NCI-H1105 treated with DMSO at 0.1 percent for 48 hours (cell line): Measurements from ENCODE around the gene STMP1.

ENCODE experiments used
- DNase-seq: peaks from one replicate; lab custom pipeline; 2025; lab: John Stamatoyannopoulos, UW

Gene STMP1

DNA sequence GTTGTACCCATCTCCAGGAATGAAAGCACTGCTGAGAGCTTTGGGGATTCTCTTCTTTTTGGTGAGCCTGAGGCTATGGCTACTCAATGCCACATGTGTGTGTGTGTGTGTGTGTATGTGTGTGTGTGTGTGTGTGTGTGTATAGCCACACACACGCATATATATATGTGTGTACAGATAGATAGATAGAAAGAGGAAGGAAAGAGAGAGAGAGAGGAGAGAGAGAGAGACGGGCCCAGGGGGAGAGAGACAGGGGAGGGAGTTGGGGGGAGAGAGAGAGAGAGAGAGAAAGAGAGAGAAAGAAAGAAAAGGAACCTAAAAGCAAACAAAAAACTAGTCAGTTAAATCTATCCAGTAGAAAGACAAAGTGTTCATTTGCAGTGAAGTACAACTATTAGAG lies 57.4 kb downstream of the STMP1 start:
- DNase-seq = no peak

DNA sequence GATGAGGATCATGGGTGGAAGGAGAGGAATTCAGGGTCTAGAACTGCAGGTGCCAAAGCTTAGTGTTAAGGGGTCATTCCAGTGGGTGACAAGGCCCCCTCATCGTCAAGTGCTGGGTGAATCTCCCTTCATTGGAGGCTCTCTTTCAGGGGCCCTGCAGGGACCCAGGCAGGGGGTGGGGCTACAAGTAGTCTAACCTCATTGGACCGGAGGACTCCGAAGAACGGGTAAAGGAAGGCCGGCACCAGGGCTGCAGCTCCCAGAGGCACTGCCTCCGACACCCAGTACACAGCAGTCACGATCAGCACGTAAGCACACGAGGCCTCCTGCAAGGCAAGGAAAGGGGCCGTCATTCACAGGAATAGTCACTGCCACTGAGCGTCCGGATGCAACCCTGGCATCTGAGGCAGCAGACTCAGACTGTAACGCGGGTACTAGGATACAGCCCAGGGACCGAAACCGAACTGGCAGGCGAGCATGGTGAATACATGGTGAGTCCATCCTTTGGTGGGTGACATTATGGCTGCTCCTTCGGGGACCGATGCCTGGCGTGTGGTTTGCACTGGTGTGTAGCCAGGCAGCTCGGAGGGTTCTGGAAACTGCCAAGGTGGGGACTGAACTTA lies 59.0 kb downstream of the STMP1 start:
- DNase-seq = no peak

DNA sequence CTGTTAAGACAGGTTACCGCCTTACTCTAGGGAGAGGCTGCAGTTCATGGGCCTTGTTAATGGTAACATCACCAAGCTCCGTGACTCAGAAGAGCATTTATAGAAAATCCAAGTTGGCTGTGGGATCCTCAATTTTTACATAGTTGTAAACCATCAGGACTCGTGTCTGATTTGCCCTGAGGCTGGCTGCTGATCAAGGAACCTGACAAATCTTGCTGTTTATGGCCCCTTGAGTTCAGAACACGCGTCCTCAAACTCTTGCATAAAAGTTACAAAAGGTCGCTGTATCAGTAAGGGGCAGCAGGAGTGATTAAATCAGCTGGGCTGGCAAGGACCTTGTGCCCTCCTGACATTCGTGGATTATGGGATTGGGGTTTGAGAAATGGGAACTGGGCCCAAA lies 61.1 kb downstream of the STMP1 start:
- DNase-seq = no peak
